Mesothelial cell of epicardium (in vitro differentiated cells): ENCODE measurements around the gene CDKN1C. TPM values are rescaled to one million over a fixed set of nuclear protein-coding genes. Genes with fewer than 3 reads are reported as not detected.

Source experiments
- DNase-seq, 2 experiments: peaks; one replicate each; pipeline ENCODE4 v3.0.0; 2021; ENCODE audit warnings: low spot score in 2 of 2; ENCODE audit not compliant: unreplicated experiment in 2 of 2
- H3K27ac Mint-ChIP-seq: 2 replicates; pipeline ENCODE4 v1.8.0; 2021; ENCODE audit warnings: mixed read lengths
- H3K27me3 Mint-ChIP-seq: 2 replicates; pipeline ENCODE4 v1.8.0; 2021; ENCODE audit warnings: low read depth, mixed read lengths
- H3K36me3 Mint-ChIP-seq: 2 replicates; pipeline ENCODE4 v1.8.0; 2021; ENCODE audit warnings: mixed read lengths
- H3K4me1 Mint-ChIP-seq: 2 replicates; pipeline ENCODE4 v1.8.0; 2021; ENCODE audit warnings: mixed read lengths
- H3K4me3 Mint-ChIP-seq: 2 replicates; pipeline ENCODE4 v1.8.0; 2021; ENCODE audit warnings: mild to moderate bottlenecking, moderate library complexity, mixed read lengths
- H3K9me3 Mint-ChIP-seq: 2 replicates; pipeline ENCODE4 v1.8.0; 2021; ENCODE audit warnings: mixed read lengths
- CTCF ChIP-seq: fragments of 200-600 bp; sonication (generic); IDR thresholded peaks from one replicate; pipeline ENCODE4 v1.5.0; 2021; ENCODE audit warnings: antibody characterized with exemption; ENCODE audit not compliant: unreplicated experiment
- total RNA-seq: library from RNA; stranded (reverse); gene quantifications from 3 replicates; pipeline ENCODE4 v1.2.1, GENCODE V29; 2021

CDKN1C gene
- total RNA-seq, 1 donor from 2014 or later: 146 TPM

GRCh38 chr11:2853997-2854560, 31.5 kb downstream of the CDKN1C start:
- H3K4me1 Mint-ChIP-seq: no peaks in the 10 kb centered on the region
- no peaks in the 10 kb centered on the region for H3K27me3 Mint-ChIP-seq
- H3K27ac Mint-ChIP-seq: no peak overlapping the region
- H3K9me3 Mint-ChIP-seq: no peaks in the 10 kb centered on the region
- no peak for DNase-seq
- no peak for TF ChIP-seq CTCF
- H3K4me3 Mint-ChIP-seq: no peak overlapping the region
- no peaks in the 10 kb centered on the region for H3K36me3 Mint-ChIP-seq

- Mint-ChIP-seq H3K27ac (no peak overlapping the region), H3K36me3 (no peaks in the 10 kb centered on the region), H3K9me3 (no peaks in the 10 kb centered on the region), H3K27me3 (no peaks in the 10 kb centered on the region), H3K4me1 (no peaks in the 10 kb centered on the region), H3K4me3 (no peak overlapping the region)
- no peak for DNase-seq
- TF ChIP-seq CTCF: no peak
These were observed 32.2 kb downstream of the CDKN1C start for GRCh38 chr11:2853401-2853800.

GRCh38 chr11:2849994-2850770, 35.4 kb downstream of the CDKN1C start:
- no peak for TF ChIP-seq CTCF
- Mint-ChIP-seq H3K9me3 (no peaks in the 10 kb centered on the region), H3K27ac (no peak overlapping the region), H3K4me1 (peaks cover 13% of the 10 kb centered on the region), H3K36me3 (no peaks in the 10 kb centered on the region), H3K27me3 (no peaks in the 10 kb centered on the region), H3K4me3 (no peak overlapping the region)
- no peak for DNase-seq

GRCh38 chr11:2848497-2848896, 37.1 kb downstream of the CDKN1C start:
- Mint-ChIP-seq H3K27me3 (no peaks in the 10 kb centered on the region), H3K4me1 (peaks cover 19% of the 10 kb centered on the region), H3K27ac (no peak overlapping the region), H3K36me3 (no peaks in the 10 kb centered on the region), H3K4me3 (no peak overlapping the region), H3K9me3 (no peaks in the 10 kb centered on the region)
- no peak for DNase-seq
- no peak for TF ChIP-seq CTCF

- Mint-ChIP-seq H3K9me3 (no peaks in the 10 kb centered on the region), H3K36me3 (no peaks in the 10 kb centered on the region), H3K4me3 (no peak overlapping the region), H3K27me3 (no peaks in the 10 kb centered on the region), H3K27ac (no peak overlapping the region), H3K4me1 (peaks cover 19% of the 10 kb centered on the region)
- TF ChIP-seq CTCF: no peak
- DNase-seq: no peak
These were observed 38.0 kb downstream of the CDKN1C start for GRCh38 chr11:2847561-2847960.
